Keratinocyte (primary cell): ENCODE results near the gene GRIK4. TPM values are rescaled to one million over a fixed set of nuclear protein-coding genes. Genes with fewer than 3 reads are reported as not detected.

Experiments
- DNase-seq: peaks from one replicate; pipeline ENCODE4 v3.0.0-alpha.2; 2011; ENCODE audit warnings: low read depth, missing footprints, low spot score
- FAIRE-seq: peaks from 2 replicates; lab custom pipeline; 2011; peaks lifted over from hg19 to GRCh38; lab: Jason Lieb, UNC
- H2AFZ ChIP-seq: 2 replicates; pipeline ENCODE4 v1.6.0; 2012; ENCODE audit warnings: low read length, control low read depth, inconsistent platforms; ENCODE audit not compliant: control insufficient read depth
- H3K27ac ChIP-seq: 2 replicates; pipeline ENCODE4 v1.5.1; 2011; ENCODE audit warnings: low read length; ENCODE audit not compliant: control insufficient read depth, insufficient read depth
- H3K27me3 ChIP-seq: 3 replicates; pipeline ENCODE4 v1.6.0; 2011; ENCODE audit warnings: low read length; ENCODE audit not compliant: control insufficient read depth, insufficient read depth; ENCODE audit errors: extremely low read depth
- H3K36me3 ChIP-seq, 2 experiments: 2 replicates in 1 of 2; 3 replicates in 1 of 2; pipeline ENCODE4 v1.5.1; 2011; ENCODE audit warnings: low read length in 2 of 2, mild to moderate bottlenecking in 1 of 2; ENCODE audit not compliant: control insufficient read depth in 2 of 2, insufficient read depth in 2 of 2; ENCODE audit errors: extremely low read depth in 1 of 2
- H3K4me1 ChIP-seq: 3 replicates; pipeline ENCODE4 v1.5.1; 2011; ENCODE audit warnings: low read length; ENCODE audit not compliant: control insufficient read depth, insufficient read depth; ENCODE audit errors: extremely low read depth
- H3K4me2 ChIP-seq: 3 replicates; pipeline ENCODE4 v1.6.0; 2011; ENCODE audit warnings: low read depth, low read length; ENCODE audit not compliant: control insufficient read depth, insufficient read depth; ENCODE audit errors: extremely low read depth
- H3K4me3 ChIP-seq, 3 experiments: fragments of 200-600 bp in 1 of 3; sonication (generic) in 1 of 3; 2 replicates in 2 of 3; 3 replicates in 1 of 3; pipeline ENCODE4 v1.5.1; 2011 to 2016; ENCODE audit warnings: low read length in 3 of 3, mild to moderate bottlenecking in 3 of 3, control low read depth in 2 of 3, inconsistent platforms in 1 of 3, low read depth in 1 of 3, mixed read lengths in 1 of 3, mixed run types in 1 of 3, moderate library complexity in 1 of 3; ENCODE audit not compliant: control insufficient read depth in 2 of 3, insufficient read depth in 2 of 3; ENCODE audit errors: extremely low read depth in 1 of 3
- H3K79me2 ChIP-seq: 2 replicates; pipeline ENCODE4 v1.6.0; 2012; ENCODE audit warnings: low read length; ENCODE audit not compliant: control insufficient read depth, insufficient read depth
- H3K9ac ChIP-seq: 3 replicates; pipeline ENCODE4 v1.6.0; 2011; ENCODE audit warnings: low read length; ENCODE audit not compliant: control insufficient read depth, insufficient read depth; ENCODE audit errors: extremely low read depth
- H3K9me1 ChIP-seq: 3 replicates; pipeline ENCODE4 v1.6.0; 2011; ENCODE audit warnings: low read length; ENCODE audit not compliant: control insufficient read depth, insufficient read depth; ENCODE audit errors: extremely low read depth
- H3K9me3 ChIP-seq: 2 replicates; pipeline ENCODE4 v1.5.1; 2012; ENCODE audit warnings: low read depth, low read length; ENCODE audit not compliant: control insufficient read depth
- H4K20me1 ChIP-seq: 3 replicates; pipeline ENCODE4 v1.6.0; 2011; ENCODE audit warnings: low read length; ENCODE audit not compliant: control insufficient read depth, insufficient read depth; ENCODE audit errors: extremely low read depth
- EZH2 ChIP-seq: IDR thresholded peaks from one replicate; pipeline ENCODE4 v1.6.1; 2012; ENCODE audit warnings: inconsistent platforms, mild to moderate bottlenecking, low read length, moderate library complexity
- dilution Hi-C: fragments of 300-500 bp; cut with MboI; formaldehyde crosslinking; loops from one replicate; pipeline ENCODE4 v1.7.0; 2020; ENCODE audit warnings: low sequenced_read_pairs; ENCODE audit not compliant: extremely low pct_ligation_motif_present
- polyA plus RNA-seq, 5 experiments: library from polyadenylated mRNA; depleted of rRNA in 3 of 5; stranded (reverse) in 3 of 5; stranded (forward) in 1 of 5; unstranded in 1 of 5; fragments of >200 nt; gene quantifications; 1 replicate in 1 of 5; 2 replicates in 3 of 5; 3 replicates in 1 of 5; pipeline versions ENCODE4 v1.2.1 to v1.2.3, GENCODE V29; 2011 to 2012; ENCODE audit warnings: missing spikeins in 2 of 5, low read depth in 1 of 5, low replicate concordance in 1 of 5
- TF ChIP-seq, protein P1 (sequence below), 3 experiments: IDR thresholded peaks in 1 of 3; conservative IDR thresholded peaks in 1 of 3; optimal IDR thresholded peaks in 1 of 3; 2 replicates in 2 of 3; 3 replicates in 1 of 3; pipeline versions ENCODE3 to v1.5.1; 2011; ENCODE audit warnings: low read length in 3 of 3, mild to moderate bottlenecking in 3 of 3, moderate library complexity in 2 of 3, control low read depth in 1 of 3, inconsistent platforms in 1 of 3; ENCODE audit not compliant: insufficient read depth in 2 of 3; ENCODE audit errors: extremely low read depth in 1 of 3

Gene GRIK4
- polyA plus RNA-seq, 1 donor (not counting 4 experiments of a cell fraction or from before 2014, with no cell fraction given) = not detected

DNA sequence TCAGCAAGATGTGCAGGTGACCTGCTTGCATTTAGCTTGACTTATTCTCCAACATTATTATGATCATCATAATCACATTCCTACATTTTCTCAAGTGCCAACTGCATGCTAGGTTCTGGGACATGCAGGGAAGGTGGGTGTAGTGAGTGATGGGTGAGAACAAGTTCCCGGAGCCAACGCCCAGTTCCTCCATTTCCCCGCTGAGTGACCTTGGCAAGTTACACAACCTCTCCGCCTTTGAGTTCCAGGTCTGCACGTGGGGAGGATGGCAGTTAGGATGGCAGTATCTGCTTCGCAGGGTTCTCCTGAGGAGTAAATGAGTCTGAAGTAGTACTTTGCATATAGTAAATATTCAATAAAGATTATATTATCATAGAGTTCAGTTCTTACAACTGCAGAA, 140.3 kb downstream of the GRIK4 start:
- Histone ChIP-seq H3K4me1 (no peaks in the 10 kb centered on the region), H3K9me1 (no peaks in the 10 kb centered on the region), H4K20me1 (no peaks in the 10 kb centered on the region), H3K4me3 (no peak overlapping the region), H3K27me3 (peaks cover 10% of the 10 kb centered on the region), H3K79me2 (no peaks in the 10 kb centered on the region), H3K4me2 (no peak overlapping the region), H3K27ac (no peak overlapping the region), H2AFZ (no peak overlapping the region), H3K36me3 (no peaks in the 10 kb centered on the region), H3K9me3 (no peaks in the 10 kb centered on the region), H3K9ac (no peak overlapping the region)
- dilution Hi-C loops = no loop called here
- no peak for FAIRE-seq
- no peak for TF ChIP-seq EZH2
- TF ChIP-seq, protein P1, sequence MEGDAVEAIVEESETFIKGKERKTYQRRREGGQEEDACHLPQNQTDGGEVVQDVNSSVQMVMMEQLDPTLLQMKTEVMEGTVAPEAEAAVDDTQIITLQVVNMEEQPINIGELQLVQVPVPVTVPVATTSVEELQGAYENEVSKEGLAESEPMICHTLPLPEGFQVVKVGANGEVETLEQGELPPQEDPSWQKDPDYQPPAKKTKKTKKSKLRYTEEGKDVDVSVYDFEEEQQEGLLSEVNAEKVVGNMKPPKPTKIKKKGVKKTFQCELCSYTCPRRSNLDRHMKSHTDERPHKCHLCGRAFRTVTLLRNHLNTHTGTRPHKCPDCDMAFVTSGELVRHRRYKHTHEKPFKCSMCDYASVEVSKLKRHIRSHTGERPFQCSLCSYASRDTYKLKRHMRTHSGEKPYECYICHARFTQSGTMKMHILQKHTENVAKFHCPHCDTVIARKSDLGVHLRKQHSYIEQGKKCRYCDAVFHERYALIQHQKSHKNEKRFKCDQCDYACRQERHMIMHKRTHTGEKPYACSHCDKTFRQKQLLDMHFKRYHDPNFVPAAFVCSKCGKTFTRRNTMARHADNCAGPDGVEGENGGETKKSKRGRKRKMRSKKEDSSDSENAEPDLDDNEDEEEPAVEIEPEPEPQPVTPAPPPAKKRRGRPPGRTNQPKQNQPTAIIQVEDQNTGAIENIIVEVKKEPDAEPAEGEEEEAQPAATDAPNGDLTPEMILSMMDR (optimal IDR thresholded peaks at IDR 0.05 in 1 of 3, IDR thresholded peaks at IDR 0.05 in 1 of 3, conservative IDR thresholded peaks at IDR 0.05 in 1 of 3; ENCODE audit: extremely low read depth in 1 of 3, insufficient read depth in 2 of 3, low read length in 3 of 3) = no peak
- no peak for DNase-seq

DNA sequence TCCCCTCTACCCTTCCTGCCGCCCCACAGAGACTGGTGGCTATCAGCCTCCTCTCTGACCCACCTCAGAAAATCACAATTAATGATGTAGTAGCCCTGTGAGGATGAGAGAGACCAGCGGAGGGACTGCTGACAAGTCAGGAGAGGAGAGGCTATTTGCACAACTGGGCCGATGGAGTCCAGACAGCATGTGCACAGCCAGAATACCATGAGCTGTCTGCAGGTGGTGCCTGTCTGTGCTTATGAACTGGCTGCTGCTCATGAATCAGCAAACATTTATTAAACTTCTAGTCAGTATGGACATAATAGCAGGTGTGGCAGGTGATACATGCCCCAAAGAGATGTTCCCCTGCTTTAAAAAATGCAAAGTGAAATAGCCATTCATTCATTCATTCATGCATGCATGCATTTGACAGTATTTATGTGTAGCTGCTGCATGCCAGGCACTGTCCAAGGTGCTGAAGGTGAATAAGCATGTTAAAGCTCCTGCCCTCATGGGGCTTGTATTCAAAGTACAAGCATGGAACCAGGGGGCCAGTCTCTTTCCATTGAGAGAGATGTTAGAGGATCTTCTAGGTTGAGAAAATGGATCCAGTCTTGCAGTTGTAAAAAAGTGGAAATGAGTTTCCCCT, 141.3 kb downstream of the GRIK4 start:
- no peaks in the 10 kb centered on the region for H3K36me3 ChIP-seq
- no peaks in the 10 kb centered on the region for H3K79me2 ChIP-seq
- dilution Hi-C loops = no loop called here
- TF ChIP-seq EZH2 = no peak
- TF ChIP-seq, protein P1 (optimal IDR thresholded peaks at IDR 0.05 in 1 of 3, IDR thresholded peaks at IDR 0.05 in 1 of 3, conservative IDR thresholded peaks at IDR 0.05 in 1 of 3; ENCODE audit: extremely low read depth in 1 of 3, insufficient read depth in 2 of 3, low read length in 3 of 3) = no peak
- no peaks in the 10 kb centered on the region for H4K20me1 ChIP-seq
- no peaks in the 10 kb centered on the region for H3K9me1 ChIP-seq
- H2AFZ ChIP-seq = no peak overlapping the region
- peaks cover 9% of the 10 kb centered on the region for H3K27me3 ChIP-seq
- FAIRE-seq = no peak
- H3K4me3 ChIP-seq = no peak overlapping the region
- H3K9me3 ChIP-seq = no peaks in the 10 kb centered on the region
- H3K27ac ChIP-seq = no peak overlapping the region
- H3K4me2 ChIP-seq = no peak overlapping the region
- H3K4me1 ChIP-seq = no peaks in the 10 kb centered on the region
- DNase-seq = no peak
- no peak overlapping the region for H3K9ac ChIP-seq
